ENCODE data around the gene CA4.
"Not testable (repeated sequence)": the region's sequence is repeated elsewhere in the genome, so short reads cannot be mapped to it uniquely, and the experiment has no call there.

CA4 gene

DNA sequence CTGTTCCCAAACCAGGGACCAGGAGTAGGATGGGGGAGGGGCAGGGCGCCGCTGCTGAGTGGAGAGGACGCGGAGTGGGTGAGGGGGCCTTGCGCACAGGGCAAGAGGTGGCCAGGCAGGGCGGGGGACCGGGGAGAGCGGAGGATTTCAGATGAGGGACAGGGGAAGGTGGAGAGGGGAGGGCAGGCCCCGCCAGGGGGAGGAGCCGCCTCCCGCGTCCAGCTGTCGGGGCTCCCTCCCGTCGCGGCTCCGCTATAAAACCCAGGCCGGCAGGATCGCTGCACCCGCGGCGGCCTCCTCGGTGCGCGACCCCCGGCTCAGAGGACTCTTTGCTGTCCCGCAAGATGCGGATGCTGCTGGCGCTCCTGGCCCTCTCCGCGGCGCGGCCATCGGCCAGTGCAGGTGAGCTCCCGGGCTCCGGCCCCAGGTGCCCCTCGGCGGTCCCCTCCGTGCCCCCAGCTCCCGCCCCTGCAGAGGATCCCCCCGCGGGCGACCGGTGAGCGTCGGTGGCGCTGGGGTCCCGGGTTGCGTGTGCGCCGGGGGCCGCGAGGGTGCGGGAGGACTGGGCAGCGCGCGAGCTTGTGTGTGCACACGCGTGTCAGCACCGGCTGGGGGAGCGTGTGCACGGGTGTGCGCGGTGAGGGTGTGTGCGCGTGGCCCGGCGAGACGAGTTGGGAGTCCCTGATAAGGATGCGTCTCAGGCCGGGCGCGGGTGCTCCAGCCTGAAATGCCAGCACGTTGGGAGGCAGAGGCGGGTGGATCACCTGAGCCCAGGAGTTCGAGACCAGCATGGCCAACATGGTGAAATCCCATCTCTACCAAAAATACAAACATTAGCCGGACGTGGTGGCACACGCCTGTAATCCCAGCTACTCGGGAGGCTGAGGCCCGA is at the start of gene CA4:
CA4 (plus strand) TSS at position 283 of the 892 bp plus-strand sequence; CDS start at position 345, 62 bp downstream.
- DNase-seq (ENCODE audit: low read depth in 2 of 2): no peak

GRCh38 chr17:60100577-60100976 is 49.2 kb upstream of the CA4 start:
- not testable (repeated sequence) for DNase-seq (ENCODE audit: low read depth in 2 of 2)

- not testable (repeated sequence) for DNase-seq (ENCODE audit: low read depth in 2 of 2)
Measured at GRCh38 chr17:60102015-60102631, 47.6 kb upstream of the CA4 start.

DNA sequence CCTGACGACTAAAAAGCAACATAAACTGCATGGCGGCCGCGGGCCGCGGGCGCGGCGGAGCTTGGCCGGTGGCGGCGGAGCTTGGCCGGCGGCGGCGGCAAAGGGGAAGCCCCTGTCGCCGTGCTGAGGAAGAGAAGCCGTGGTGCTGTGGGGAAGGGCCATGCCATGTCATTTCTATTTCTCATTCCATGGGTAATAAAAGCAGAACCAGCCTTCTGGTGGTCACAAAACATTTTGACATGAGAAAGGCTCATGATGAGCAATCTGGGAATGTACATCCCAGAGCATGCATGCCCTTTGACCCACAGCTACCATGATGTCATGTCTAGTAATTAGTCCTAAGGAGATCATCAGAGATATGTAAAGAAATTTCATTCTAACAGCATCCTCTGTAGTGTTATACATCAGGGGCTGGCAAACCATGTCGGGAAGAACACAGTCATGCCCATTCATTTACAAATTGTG is 47.1 kb upstream of the CA4 start:
- DNase-seq (ENCODE audit: low read depth in 2 of 2): no peak

DNA sequence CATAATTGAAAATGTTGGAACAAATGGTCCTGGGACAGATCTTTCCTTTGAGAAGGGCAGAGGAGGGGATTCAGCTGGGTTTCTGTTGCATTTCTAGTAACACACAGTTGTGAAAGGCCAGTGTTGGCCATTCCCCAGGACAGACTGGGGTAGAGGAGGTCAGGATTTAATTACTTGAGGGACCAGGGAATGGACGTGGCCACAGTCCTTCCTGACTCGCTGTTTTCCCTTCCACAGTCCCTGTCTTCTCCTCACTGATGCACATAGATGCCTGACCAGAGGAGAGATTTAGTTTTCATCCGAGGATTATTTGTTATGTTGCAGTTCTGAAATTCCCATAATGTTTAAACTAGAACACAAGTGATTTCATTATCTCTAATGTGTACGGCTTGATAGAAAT is 45.8 kb upstream of the CA4 start:
- DNase-seq (ENCODE audit: low read depth in 2 of 2): no peak

DNA sequence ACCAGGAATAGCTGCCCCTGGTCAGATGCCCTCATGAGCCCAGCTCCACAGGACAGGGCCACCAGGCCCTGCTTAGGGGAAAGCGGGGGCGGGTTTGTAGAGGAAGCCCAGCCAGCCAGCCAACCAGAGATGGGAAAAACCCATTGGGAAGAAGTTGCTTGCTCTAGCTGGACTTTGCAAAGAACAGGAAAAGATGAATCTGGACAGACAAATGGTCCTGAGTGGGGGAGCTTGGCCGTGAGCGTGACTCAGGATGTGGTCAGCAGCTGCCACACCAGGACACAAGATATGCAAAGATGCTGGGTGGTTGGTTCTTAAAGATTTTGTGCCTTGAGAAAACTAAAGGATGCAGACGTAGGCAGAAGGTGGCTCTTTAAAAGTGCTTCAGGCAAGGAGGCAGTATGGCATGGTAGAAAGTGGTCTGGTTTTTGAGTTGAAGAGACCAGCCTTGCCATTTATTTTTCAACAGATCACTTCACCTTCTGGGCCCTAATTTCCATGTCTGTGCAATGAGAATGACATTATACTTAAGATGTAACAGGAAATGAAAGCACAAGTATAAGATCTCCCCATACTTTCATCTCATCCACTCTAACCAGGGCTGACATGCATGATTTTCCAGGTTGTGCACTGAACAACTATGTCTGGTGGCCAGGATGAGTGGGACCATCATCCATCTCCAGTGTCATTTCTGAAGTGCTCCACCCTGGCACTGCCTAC is 43.3 kb upstream of the CA4 start:
- no peak for DNase-seq (ENCODE audit: low read depth in 2 of 2)

DNA sequence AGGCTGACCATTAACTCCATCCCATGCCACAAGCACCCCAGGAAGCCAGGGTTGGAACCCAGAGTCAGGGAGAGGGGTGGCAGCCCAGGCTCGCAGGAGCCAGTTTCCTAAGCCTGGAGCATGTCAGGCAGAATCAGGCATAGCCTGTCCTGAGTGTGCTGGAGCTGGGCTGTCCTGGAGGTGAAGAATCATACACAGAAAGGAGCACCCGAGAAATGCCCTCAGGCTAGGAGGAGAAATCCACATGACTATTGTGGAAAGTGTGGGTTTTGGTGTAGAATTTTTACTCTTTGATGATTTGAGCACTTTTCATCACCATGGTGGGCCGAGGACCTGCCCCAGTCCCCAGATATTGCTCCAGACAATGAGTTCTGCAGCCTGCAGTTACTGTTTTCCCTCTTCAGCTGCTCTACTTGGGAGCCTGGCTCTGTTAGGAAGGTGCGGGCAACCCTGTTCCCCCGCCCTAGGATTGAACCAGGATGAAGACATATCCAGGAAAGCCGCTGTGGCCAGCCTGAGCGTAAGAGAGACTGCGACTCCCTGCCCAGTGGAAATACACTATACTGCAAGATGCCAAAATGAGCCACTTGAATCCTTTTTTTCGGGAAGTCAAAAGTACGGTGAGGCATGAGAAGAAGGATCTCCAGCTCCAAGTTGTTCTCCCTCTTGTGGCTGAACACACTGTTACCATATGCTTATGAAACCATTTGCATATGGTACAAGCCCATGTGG is 42.1 kb upstream of the CA4 start:
- DNase-seq (ENCODE audit: low read depth in 2 of 2): no peak

GRCh38 chr17:60108309-60108708 is 41.5 kb upstream of the CA4 start:
- DNase-seq (ENCODE audit: low read depth in 2 of 2): not testable (repeated sequence)

GRCh38 chr17:60108712-60109111 is 41.1 kb upstream of the CA4 start:
- DNase-seq (ENCODE audit: low read depth in 2 of 2): no peak

DNA sequence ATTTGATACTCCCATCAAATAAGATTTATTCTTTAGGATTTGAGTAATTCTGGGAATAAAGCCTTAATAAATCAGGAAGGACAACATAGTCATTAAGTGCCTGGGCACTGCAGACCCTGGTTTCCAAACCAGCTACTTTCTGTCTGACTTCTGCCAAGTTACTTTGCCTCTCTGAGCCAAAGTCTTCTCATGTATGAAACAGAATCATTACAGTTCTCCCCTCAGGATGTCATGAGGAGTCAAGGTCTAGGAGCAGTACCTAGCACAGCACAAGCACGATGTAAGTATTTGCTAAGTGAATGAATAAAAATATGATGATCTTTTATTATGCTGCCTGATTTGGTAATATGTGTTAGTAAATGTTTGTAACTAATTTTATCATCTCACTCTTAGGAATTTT is 40.6 kb upstream of the CA4 start:
- DNase-seq (ENCODE audit: low read depth in 2 of 2): no peak

DNA sequence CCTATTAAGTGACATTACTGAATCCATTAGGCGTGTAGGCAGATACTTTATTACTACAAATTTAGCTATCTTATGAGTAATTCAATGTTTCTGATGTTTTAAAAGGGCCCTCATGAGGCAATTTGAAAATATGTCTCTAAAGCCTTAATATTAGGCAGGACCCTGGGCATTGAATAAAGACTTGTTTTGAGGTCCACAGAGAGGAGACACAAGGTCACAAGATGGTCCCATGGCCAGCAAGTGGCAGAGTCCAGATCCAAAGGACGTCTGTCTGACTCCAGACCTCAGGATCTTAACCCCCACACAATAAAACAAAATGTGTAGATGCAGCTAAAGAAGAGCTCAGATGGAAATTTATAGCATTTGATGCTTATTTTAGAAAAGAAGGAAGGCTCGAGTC is 39.2 kb upstream of the CA4 start:
- DNase-seq (ENCODE audit: low read depth in 2 of 2): no peak

- DNase-seq (ENCODE audit: low read depth in 2 of 2): not testable (repeated sequence)
Measured at GRCh38 chr17:60111661-60112060, 38.1 kb upstream of the CA4 start.

GRCh38 chr17:60115364-60115763 is 34.4 kb upstream of the CA4 start:
- not testable (repeated sequence) for DNase-seq (ENCODE audit: low read depth in 2 of 2)

GRCh38 chr17:60116196-60116595 is 33.6 kb upstream of the CA4 start:
- DNase-seq (ENCODE audit: low read depth in 2 of 2): not testable (repeated sequence)

- not testable (repeated sequence) for DNase-seq (ENCODE audit: low read depth in 2 of 2)
Measured at GRCh38 chr17:60119162-60119561, 30.6 kb upstream of the CA4 start.

GRCh38 chr17:60119807-60120748 is 29.7 kb upstream of the CA4 start:
- not testable (repeated sequence) for DNase-seq (ENCODE audit: low read depth in 2 of 2)

- no peak for DNase-seq (ENCODE audit: low read depth in 2 of 2)
Measured at GRCh38 chr17:60127068-60128064, 22.4 kb upstream of the CA4 start.

DNA sequence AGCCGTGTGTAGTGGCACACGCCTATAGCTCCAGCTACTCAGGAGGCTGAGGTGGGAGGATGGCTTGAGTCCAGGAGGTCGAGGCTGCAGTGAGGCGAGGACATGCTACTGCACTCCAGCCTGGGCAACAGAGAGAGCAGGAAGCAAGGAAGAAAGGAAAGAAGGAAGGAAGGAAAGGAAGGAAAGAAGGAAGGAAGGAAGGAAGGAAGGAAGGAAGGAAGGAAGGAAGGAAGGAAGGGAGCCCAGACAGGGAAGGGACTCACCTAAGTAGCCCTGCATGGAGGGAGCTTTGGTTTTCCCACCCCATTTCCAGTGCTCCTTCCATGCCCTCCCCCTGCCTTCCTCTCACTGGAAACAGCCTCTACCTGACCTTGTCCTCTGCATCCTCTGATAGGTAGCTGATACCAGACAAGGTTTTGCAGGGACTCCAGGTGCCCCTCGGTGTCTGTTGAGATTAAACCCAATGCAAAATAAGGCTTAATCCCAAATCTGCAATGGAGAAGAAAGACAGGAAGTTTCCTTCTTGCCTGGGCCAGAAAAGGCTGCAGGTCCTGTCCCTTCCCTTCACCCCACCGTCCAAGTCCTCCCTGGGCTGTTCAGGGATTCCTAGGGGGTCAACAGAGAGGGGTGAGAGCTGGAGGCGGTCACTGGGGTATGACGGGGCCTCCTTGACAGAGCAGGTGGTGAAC is 21.5 kb upstream of the CA4 start:
- no peak for DNase-seq (ENCODE audit: low read depth in 2 of 2)

GRCh38 chr17:60129164-60129563 is 20.6 kb upstream of the CA4 start:
- DNase-seq (ENCODE audit: low read depth in 2 of 2): no peak
